HPDE6-E6E7 (cell line): ENCODE results near the gene TEDDM1.

Experiments
- DNase-seq: peaks from one replicate; pipeline ENCODE4 v3.0.0; 2011; ENCODE audit warnings: missing footprints; ENCODE audit errors: extremely low spot score

TEDDM1 gene

GRCh38 chr1:182406012-182406411 is 5.5 kb upstream of the TEDDM1 start:
- no peak for DNase-seq

- DNase-seq = no peak
These were observed 5.1 kb upstream of the TEDDM1 start for GRCh38 chr1:182405578-182405977.

- DNase-seq = no peak
These were observed 4.3 kb upstream of the TEDDM1 start for GRCh38 chr1:182404781-182405180.

- DNase-seq = no peak
These were observed 2.6 kb downstream of the TEDDM1 start for GRCh38 chr1:182397653-182398393.

- DNase-seq = no peak
These were observed 4.6 kb downstream of the TEDDM1 start for GRCh38 chr1:182395906-182396305.

GRCh38 chr1:182394055-182394775 is 6.3 kb downstream of the TEDDM1 start:
- no peak for DNase-seq

GRCh38 chr1:182392050-182393028 is 8.1 kb downstream of the TEDDM1 start:
- no peak for DNase-seq

- DNase-seq = peak; percentile 86
These were observed 9.0 kb downstream of the TEDDM1 start, which contains the start of gene GLUL for GRCh38 chr1:182391362-182392049. TSS of gene GLUL (minus strand) at chr1:182391790. CDS start at chr1:182388737, 3,053 bp downstream.

- DNase-seq = no peak
These were observed 9.5 kb downstream of the TEDDM1 start for GRCh38 chr1:182391028-182391361.

GRCh38 chr1:182389619-182390047 is 10.8 kb downstream of the TEDDM1 start:
- DNase-seq = no peak

GRCh38 chr1:182388392-182389134 is 11.9 kb downstream of the TEDDM1 start:
- no peak for DNase-seq

- DNase-seq = no peak
These were observed 12.9 kb downstream of the TEDDM1 start for GRCh38 chr1:182387566-182387965.

- DNase-seq = no peak
These were observed 13.5 kb downstream of the TEDDM1 start for GRCh38 chr1:182386980-182387379.

- no peak for DNase-seq
These were observed 14.3 kb downstream of the TEDDM1 start for GRCh38 chr1:182385885-182386853.

- DNase-seq = no peak
These were observed 16.0 kb downstream of the TEDDM1 start for GRCh38 chr1:182384387-182384960.

- no peak for DNase-seq
These were observed 16.5 kb downstream of the TEDDM1 start for GRCh38 chr1:182383934-182384333.

GRCh38 chr1:182383037-182383661 is 17.3 kb downstream of the TEDDM1 start:
- no peak for DNase-seq

- no peak for DNase-seq
These were observed 18.3 kb downstream of the TEDDM1 start for GRCh38 chr1:182381962-182382819.
